ENCODE results near the gene PGAP2. TPM values are rescaled to one million over a fixed set of nuclear protein-coding genes. Genes with fewer than 3 reads are reported as not detected.
A peak's percentile ranks its signal among the peaks of the same experiment; 100 is the strongest.

The PGAP2 gene
- total and polyA plus RNA-seq, 9 donors, result 7.7 to 17.6 (median 13.1) TPM

DNA sequence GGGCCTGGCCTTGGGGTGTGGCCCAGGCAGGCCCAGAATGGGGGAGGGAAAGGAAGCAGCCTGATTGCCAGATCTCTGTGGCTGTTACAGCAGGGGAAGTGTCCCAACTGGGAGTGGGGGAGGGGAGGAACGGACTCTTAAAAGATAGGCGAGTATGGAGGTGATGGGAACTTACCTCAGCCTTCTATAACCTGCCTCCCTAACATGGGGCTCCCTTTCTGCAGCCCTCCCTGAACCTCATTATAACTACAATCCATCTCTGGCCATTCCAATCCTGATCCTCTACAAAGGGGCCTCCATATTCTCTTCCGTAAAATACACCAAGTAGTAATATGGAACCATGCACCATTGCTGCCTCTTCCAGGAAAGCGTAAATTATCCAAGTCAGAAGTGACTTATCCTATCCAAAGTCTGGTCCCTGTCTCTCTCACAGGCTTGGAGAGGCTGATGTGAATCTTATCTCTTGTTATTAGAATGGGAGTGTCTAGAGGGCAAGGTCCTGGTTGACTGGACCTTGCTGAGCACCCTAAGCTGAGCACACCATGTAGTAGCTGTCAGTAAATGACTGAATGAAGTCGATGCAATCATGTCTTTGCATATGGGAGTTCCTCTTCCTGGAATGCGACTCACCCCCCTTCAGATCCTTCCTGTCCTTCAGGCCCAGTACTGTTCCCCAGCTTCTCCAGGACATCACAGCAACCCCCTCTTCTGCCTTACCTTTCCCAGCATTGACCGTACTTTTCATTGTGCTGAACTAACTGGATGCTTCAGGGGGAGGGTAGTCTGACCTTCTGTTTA lies 26.5 kb downstream of the PGAP2 start:
- Histone ChIP-seq H3K27me3 (no peaks in the 10 kb centered on the region), H3K27ac (no peak overlapping the region), H3K9me3 (no peaks in the 10 kb centered on the region), H3K4me3 (no peak overlapping the region), H3K4me1 (ENCODE audit: insufficient read depth) (peaks cover 17% of the 10 kb centered on the region), H3K36me3 (no peaks in the 10 kb centered on the region)
- intact Hi-C loops (cut with DNase I), result loop anchor here in 1 of 4 donors (5.0 kb wide), 1 partner anchor 38 kb away; the partner anchor contains the start of gene NUP98
- WGBS, 3 donors, result 76 to 81% (median 80%) methylated on average over 7 of the region's 7 CpGs
- no peak for DNase-seq
- no peak for TF ChIP-seq EP300 (IDR thresholded peaks at IDR 0.05)
- TF ChIP-seq POLR2A (IDR thresholded peaks at IDR 0.05), result no peak
- TF ChIP-seq, protein P1, sequence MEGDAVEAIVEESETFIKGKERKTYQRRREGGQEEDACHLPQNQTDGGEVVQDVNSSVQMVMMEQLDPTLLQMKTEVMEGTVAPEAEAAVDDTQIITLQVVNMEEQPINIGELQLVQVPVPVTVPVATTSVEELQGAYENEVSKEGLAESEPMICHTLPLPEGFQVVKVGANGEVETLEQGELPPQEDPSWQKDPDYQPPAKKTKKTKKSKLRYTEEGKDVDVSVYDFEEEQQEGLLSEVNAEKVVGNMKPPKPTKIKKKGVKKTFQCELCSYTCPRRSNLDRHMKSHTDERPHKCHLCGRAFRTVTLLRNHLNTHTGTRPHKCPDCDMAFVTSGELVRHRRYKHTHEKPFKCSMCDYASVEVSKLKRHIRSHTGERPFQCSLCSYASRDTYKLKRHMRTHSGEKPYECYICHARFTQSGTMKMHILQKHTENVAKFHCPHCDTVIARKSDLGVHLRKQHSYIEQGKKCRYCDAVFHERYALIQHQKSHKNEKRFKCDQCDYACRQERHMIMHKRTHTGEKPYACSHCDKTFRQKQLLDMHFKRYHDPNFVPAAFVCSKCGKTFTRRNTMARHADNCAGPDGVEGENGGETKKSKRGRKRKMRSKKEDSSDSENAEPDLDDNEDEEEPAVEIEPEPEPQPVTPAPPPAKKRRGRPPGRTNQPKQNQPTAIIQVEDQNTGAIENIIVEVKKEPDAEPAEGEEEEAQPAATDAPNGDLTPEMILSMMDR (IDR thresholded peaks at IDR 0.05), result no peak

DNA sequence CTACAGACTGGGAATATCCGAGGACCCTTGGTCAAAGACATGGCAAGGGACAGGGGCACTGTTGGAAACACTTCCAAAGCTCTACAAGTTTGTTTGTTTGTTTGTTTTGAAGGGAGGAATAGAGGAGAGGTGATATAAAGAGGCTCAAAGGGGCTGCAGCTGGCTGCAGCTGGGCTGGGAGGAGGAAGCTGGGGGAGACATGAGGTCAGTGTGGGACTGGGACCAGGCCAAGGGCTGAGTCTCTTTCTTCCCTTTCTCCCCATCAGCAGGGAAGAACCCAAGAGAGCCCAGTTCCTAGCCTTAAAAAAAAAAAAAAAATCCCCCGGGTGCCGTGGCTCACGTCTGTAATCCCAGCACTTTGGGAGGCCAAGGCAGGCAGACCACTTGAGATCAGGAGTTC lies 27.4 kb downstream of the PGAP2 start:
- WGBS, 3 donors, result 18 to 39% (median 21%) methylated on average over 4 of the region's 4 CpGs
- H3K36me3 ChIP-seq, result no peaks in the 10 kb centered on the region
- TF ChIP-seq EP300 (IDR thresholded peaks at IDR 0.05) (no peak), POLR2A (IDR thresholded peaks at IDR 0.05) (no peak)
- TF ChIP-seq, protein P1 (IDR thresholded peaks at IDR 0.05), result no peak
- H3K27me3 ChIP-seq, result no peaks in the 10 kb centered on the region
- H3K4me1 ChIP-seq (ENCODE audit: insufficient read depth), result peaks cover 17% of the 10 kb centered on the region
- no peak overlapping the region for H3K27ac ChIP-seq
- intact Hi-C loops (cut with DNase I), result loop anchor here in 1 of 4 donors (5.0 kb wide), 1 partner anchor 38 kb away; the partner anchor contains the start of gene NUP98
- no peaks in the 10 kb centered on the region for H3K9me3 ChIP-seq
- H3K4me3 ChIP-seq, result no peak overlapping the region
- DNase-seq, result peak in 1 of 5 donors; percentile 54

DNA sequence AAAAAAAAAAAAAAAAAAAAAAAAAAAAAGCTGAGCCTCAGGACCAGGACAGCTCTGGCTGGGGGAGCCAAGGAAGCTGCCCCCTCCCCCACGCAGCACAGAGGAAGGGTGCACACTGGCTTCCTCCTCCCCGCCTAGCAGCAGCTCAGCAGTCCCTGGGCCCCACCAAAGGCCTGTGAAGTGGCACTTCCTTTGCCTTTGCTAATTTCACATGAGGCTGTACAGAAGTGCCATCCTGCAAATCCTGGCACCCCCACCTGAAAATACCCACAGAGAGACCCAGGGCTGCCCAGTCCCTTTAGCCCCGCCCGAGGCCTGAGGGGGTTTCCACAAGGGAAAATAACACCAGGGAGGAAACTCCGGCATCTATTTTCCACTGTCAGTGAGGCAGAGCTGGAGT lies 28.5 kb downstream of the PGAP2 start:
- H3K36me3 ChIP-seq, result no peaks in the 10 kb centered on the region
- DNase-seq, result no peak
- peaks cover 17% of the 10 kb centered on the region for H3K4me1 ChIP-seq (ENCODE audit: insufficient read depth)
- intact Hi-C loops (cut with DNase I), result loop anchor here in 1 of 4 donors (5.0 kb wide), 1 partner anchor 40 kb away; the partner anchor contains the start of gene NUP98
- no peak overlapping the region for H3K27ac ChIP-seq
- H3K27me3 ChIP-seq, result no peaks in the 10 kb centered on the region
- no peak overlapping the region for H3K4me3 ChIP-seq
- 57 to 64% (median 60%) methylated on average over 5 of the region's 5 CpGs for WGBS, 3 donors
- H3K9me3 ChIP-seq, result no peaks in the 10 kb centered on the region
- TF ChIP-seq, protein P1 (IDR thresholded peaks at IDR 0.05), result no peak
- TF ChIP-seq POLR2A (IDR thresholded peaks at IDR 0.05) (no peak), EP300 (IDR thresholded peaks at IDR 0.05) (no peak)

DNA sequence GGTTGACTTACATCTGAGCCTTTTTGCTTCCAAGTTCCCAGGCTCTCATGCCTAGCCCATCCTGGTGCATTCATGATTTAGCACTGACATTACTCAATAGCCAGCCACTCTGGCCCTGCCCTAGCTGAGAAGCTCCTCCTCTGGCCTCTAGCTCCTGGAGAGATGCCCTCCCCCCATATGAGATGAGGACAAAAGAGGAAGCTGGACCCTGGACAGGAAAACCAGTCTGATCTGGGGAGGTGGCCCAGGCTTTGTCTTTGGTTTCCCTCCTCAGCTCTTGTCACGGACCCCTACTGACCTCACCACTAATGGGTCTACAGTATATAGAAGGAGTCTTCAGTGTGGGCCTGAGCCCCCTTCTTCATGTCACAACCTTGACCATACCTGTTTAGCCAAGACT lies 29.4 kb downstream of the PGAP2 start:
- H3K27me3 ChIP-seq, result no peaks in the 10 kb centered on the region
- H3K4me1 ChIP-seq (ENCODE audit: insufficient read depth), result peaks cover 19% of the 10 kb centered on the region
- H3K27ac ChIP-seq, result no peak overlapping the region
- TF ChIP-seq EP300 (IDR thresholded peaks at IDR 0.05) (no peak), POLR2A (IDR thresholded peaks at IDR 0.05) (no peak)
- TF ChIP-seq, protein P1 (IDR thresholded peaks at IDR 0.05), result no peak
- no peak for DNase-seq
- no peaks in the 10 kb centered on the region for H3K9me3 ChIP-seq
- WGBS, 3 donors, result 88 to 95% (median 92%) methylated on average over 1 of the region's 1 CpG
- no peak overlapping the region for H3K4me3 ChIP-seq
- intact Hi-C loops (cut with DNase I), result loop anchor here in 1 of 4 donors (5.0 kb wide), 1 partner anchor 40 kb away; the partner anchor contains the start of gene NUP98
- H3K36me3 ChIP-seq, result no peaks in the 10 kb centered on the region

All from ovary (tissue), 9 donors.